Panc1 (cell line): ENCODE data around the gene SETD2. TPM values are rescaled to one million over a fixed set of nuclear protein-coding genes. Genes with fewer than 3 reads are reported as not detected.

Source experiments
- ATAC-seq: fragments of 200-7000 bp; cut with Tn5 transposase; 2 replicates; pipeline ENCODE4 v1.9.1; 2020; ENCODE audit warnings: mild to moderate bottlenecking, moderate library complexity
- BruUV-seq: library from RNA; stranded (reverse); fragments of 400-500 nt; replicated peaks from 2 replicates; lab custom pipeline; 2021; lab: Mats Ljungman, UMichigan
- CTCF ChIA-PET: fragments of 300-600 bp; sonication (Branson Sonifier 250); formaldehyde crosslinking; loops from one replicate; lab custom pipeline; 2022; ENCODE audit warnings: antibody characterized with exemption; lab: Charles Lee
- POLR2A ChIA-PET: fragments of 300-600 bp; sonication (Branson Sonifier 250); formaldehyde crosslinking; loops from one replicate; lab custom pipeline; 2022; ENCODE audit warnings: antibody characterized with exemption; lab: Charles Lee
- DNase-seq: peaks from one replicate; pipeline ENCODE4 v3.0.0-alpha.2; 2010; ENCODE audit warnings: low read depth, low spot score
- H3K27ac ChIP-seq: 2 replicates; pipeline ENCODE4 v1.5.1; 2011; ENCODE audit warnings: mild to moderate bottlenecking, low read length, inconsistent platforms
- H3K27me3 ChIP-seq: fragments of 200-500 bp; sonication (Bioruptor generic); 2 replicates; pipeline ENCODE4 v1.6.0; 2014; ENCODE audit warnings: low read length, inconsistent platforms; ENCODE audit not compliant: control insufficient read depth, insufficient read depth
- H3K36me3 ChIP-seq: fragments of 200-500 bp; sonication (Bioruptor generic); 2 replicates; pipeline ENCODE4 v1.5.1; 2014; ENCODE audit warnings: inconsistent platforms, mild to moderate bottlenecking, low read length, moderate library complexity; ENCODE audit not compliant: control insufficient read depth, insufficient read depth
- H3K4me1 ChIP-seq: 2 replicates; pipeline ENCODE4 v1.5.1; 2011; ENCODE audit warnings: inconsistent platforms, mild to moderate bottlenecking, low read length, moderate library complexity; ENCODE audit not compliant: control insufficient read depth, insufficient read depth
- H3K4me3 ChIP-seq, 2 experiments: 2 replicates each; pipeline ENCODE4 v1.5.1; 2011 to 2012; ENCODE audit warnings: low read depth in 2 of 2, low read length in 2 of 2, mild to moderate bottlenecking in 2 of 2, inconsistent platforms in 1 of 2, moderate library complexity in 1 of 2
- H3K9me3 ChIP-seq: fragments of 200-500 bp; sonication (Bioruptor generic); 2 replicates; pipeline ENCODE4 v1.5.1; 2014; ENCODE audit warnings: low read depth, mild to moderate bottlenecking, inconsistent platforms, low read length, moderate library complexity; ENCODE audit not compliant: control insufficient read depth, insufficient read depth
- CTCF ChIP-seq: fragments of 450-650 bp; IDR thresholded peaks from 2 replicates; pipeline ENCODE4 v1.5.1; 2017; ENCODE audit warnings: mild to moderate bottlenecking
- POLR2AphosphoS5 ChIP-seq: IDR thresholded peaks from 2 replicates; pipeline ENCODE4 v1.6.1; 2012; ENCODE audit warnings: mild to moderate bottlenecking, low read depth, low read length, moderate library complexity
- REST ChIP-seq, 2 experiments: IDR thresholded peaks; 2 replicates each; pipeline ENCODE4 v1.6.1; 2011 to 2012; ENCODE audit warnings: low read depth in 2 of 2, control low read depth in 1 of 2, low read length in 1 of 2, mild to moderate bottlenecking in 1 of 2, moderate library complexity in 1 of 2; ENCODE audit not compliant: insufficient read depth in 1 of 2
- SIN3A ChIP-seq: IDR thresholded peaks from 2 replicates; pipeline ENCODE4 v1.6.1; 2012; ENCODE audit warnings: low read depth, mild to moderate bottlenecking, low read length, moderate library complexity, borderline replicate concordance; ENCODE audit not compliant: insufficient read depth
- TCF7L2 ChIP-seq: IDR thresholded peaks from 2 replicates; pipeline ENCODE4 v1.6.1; 2011; ENCODE audit warnings: mild to moderate bottlenecking, low read depth, low read length, inconsistent platforms
- in situ Hi-C: cut with HindIII; loops from 2 replicates; pipeline ENCODE4 v1.10.0; 2016; ENCODE audit warnings: low sequenced_read_pairs, low pct_unique_long_range_greater_than_20kb
- intact Hi-C: fragments of 100-400 bp; cut with micrococcal nuclease; formaldehyde crosslinking; loops from one replicate; pipeline ENCODE4 v1.10.0; 2022; ENCODE audit not compliant: unreplicated experiment
- total RNA-seq: library from RNA; stranded (reverse); gene quantifications from one replicate; pipeline ENCODE4 v1.2.1, GENCODE V29; 2021; ENCODE audit not compliant: unreplicated experiment

The SETD2 gene
- total RNA-seq, 1 experiment from 2014 or later: 32.6 TPM

- ChIA-PET POLR2A (no interaction called here), CTCF (no interaction called here)
- DNase-seq (no peak), ATAC-seq (no peak)
- no peak overlapping the region for H3K4me3 ChIP-seq
- in situ Hi-C loops: no loop called here
- no peaks in the 10 kb centered on the region for H3K4me1 ChIP-seq
- BruUV-seq: no TSS peak
- TF ChIP-seq REST (IDR thresholded peaks at IDR 0.05; ENCODE audit: insufficient read depth in 1 of 2, low read depth in 2 of 2, low read length in 1 of 2) (no peak), CTCF (no peak), TCF7L2 (no peak), SIN3A (no peak), POLR2AphosphoS5 (no peak)
- intact Hi-C loops: no loop called here
- H3K9me3 ChIP-seq: no peaks in the 10 kb centered on the region
- H3K36me3 ChIP-seq: peaks cover 7% of the 10 kb centered on the region; the same call in 1 of the 2 replicates
- no peaks in the 10 kb centered on the region for H3K27me3 ChIP-seq
- no peak overlapping the region for H3K27ac ChIP-seq
Measured at GRCh38 chr3:47109393-47109792, 54.5 kb downstream of the SETD2 start.

GRCh38 chr3:47108546-47108945 is 55.4 kb downstream of the SETD2 start:
- no peak overlapping the region for H3K4me3 ChIP-seq
- no peak for TF ChIP-seq CTCF
- no peak for TF ChIP-seq SIN3A
- no peak for TF ChIP-seq REST (IDR thresholded peaks at IDR 0.05; ENCODE audit: insufficient read depth in 1 of 2, low read depth in 2 of 2, low read length in 1 of 2)
- no peak for TF ChIP-seq POLR2AphosphoS5
- no peak for TF ChIP-seq TCF7L2
- no peak for DNase-seq
- no TSS peak for BruUV-seq
- ChIA-PET CTCF (no interaction called here), POLR2A (no interaction called here)
- H3K9me3 ChIP-seq: no peaks in the 10 kb centered on the region
- H3K36me3 ChIP-seq: peaks cover 5% of the 10 kb centered on the region; the same call in 1 of the 2 replicates
- in situ Hi-C loops: no loop called here
- intact Hi-C loops: no loop called here
- H3K27ac ChIP-seq: no peak overlapping the region
- ATAC-seq: no peak
- H3K27me3 ChIP-seq: no peaks in the 10 kb centered on the region
- no peaks in the 10 kb centered on the region for H3K4me1 ChIP-seq
